HL-60/S4 (cell line): ENCODE measurements around the gene ATP9A.

Experiments used
- in situ Hi-C: fragments of 300-500 bp; cut with MboI; formaldehyde crosslinking; loops from 2 replicates; pipeline ENCODE4 v1.14.3; 2022; ENCODE audit warnings: low sequenced_read_pairs

Gene ATP9A

DNA sequence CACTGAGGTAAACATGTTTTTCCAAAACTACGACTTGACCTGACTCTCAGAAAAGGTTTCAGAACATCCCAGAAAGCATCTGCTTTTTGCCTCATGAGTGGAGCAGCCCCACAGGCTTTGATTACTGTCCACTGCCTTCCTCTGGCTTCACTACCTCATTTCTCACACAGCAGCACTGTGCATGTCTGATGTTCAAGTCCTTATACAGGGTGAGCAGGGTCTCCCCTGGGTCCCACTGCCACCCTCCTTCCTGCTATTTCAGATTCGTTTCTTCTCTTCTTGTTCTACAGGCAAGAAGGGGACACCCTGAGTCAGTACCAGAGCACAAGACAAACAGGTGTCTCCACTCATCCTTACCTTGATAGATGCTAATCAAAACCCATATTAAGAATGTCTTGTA lies 161.0 kb downstream of the ATP9A start:
- in situ Hi-C loops = no loop called here

DNA sequence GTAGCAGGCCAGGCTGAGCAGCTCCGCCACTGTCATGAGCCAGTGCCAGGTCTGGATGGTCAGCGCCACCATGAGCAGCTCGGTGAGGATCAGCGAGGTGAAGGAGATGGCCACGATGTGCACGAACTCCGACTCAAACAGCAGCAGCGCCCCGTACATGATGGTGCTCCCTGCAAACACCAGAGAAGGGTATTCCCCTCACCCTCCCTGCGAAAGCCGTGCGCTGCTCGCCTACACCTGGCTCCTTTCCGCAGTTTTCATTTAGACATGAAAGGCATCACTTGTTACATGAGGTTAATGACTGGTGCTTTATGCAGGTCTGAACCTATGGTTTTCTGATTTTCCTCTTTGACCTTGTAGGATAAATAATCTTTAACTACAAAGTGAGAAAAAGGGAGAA lies 163.3 kb downstream of the ATP9A start:
- in situ Hi-C loops = no loop called here

DNA sequence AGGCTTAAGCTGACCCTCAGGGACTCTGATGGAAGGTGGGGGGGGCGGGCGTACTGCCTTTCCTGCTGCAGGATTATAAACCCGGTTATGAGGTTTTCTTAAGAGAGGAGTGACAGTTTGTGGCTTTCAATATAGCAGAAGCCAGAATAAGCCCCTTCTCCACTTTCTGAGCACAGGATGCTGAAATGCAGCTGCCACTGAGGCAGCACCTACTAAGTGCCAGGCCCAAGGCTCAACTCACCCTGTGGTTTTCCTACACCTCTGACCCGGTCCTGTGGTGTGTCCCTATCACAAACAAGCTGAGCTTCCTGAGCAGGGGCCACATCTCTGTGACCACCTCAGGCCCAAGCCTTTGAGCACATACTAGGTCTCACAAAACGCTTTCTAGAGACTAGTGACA lies 166.1 kb downstream of the ATP9A start:
- in situ Hi-C loops = no loop called here

DNA sequence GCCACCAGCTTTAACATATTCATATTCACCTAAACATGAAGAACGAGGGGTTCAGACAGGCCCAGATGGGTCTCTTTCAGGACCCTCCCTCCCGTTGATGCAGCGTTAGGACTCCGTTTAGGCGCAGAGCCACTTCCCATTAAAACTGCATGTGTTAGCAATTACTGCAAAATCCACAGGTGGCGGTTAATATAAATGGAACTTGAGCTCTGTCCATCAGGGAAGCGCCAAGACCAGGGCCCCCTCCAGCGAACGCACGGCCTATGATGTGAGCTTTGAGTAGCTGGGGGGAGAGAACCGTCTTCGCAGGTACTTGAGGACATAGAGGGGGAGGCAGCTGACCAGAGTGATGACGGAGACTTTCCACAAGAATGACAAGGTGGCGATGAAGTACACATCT lies 167.2 kb downstream of the ATP9A start:
- in situ Hi-C loops = no loop called here

DNA sequence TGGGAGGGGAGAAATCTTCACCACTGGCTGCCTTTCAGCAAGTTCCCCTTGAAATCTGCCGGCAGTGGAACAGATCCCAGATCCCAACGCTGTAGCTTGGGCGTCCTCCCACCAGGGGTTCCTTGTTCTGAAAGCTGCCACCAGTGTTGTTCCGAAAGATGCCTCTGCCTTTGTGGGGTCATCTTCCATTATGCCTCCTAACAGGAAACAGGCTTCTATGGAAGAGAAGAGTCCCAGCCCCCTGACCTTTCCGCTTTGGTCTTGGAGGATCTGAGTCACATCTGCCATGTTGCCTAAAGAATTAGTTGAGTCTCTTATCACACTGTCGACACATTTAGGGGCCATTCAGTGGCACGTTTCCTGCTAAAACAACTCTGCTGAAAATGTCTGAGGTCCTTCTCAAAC lies 168.2 kb downstream of the ATP9A start:
- in situ Hi-C loops = no loop called here

DNA sequence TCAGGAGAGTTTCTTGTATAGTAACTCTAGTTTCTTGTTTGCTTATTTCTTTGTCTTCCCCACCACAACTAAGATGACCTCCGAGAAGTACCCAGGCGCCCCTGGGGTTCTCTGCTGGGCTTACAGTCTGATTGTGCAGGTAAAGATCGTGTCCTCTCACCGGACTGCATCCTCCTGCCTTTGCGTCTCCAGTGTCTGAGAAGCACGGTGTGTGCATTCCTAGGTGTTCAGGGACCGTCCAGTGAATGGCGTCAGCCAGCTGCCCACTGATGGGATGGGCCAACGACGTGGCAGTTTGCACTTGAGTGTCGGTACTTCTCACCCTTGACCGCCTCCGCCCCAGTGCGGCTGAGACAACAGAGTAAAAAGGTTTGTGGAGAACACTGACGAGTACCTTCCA lies 169.6 kb downstream of the ATP9A start:
- in situ Hi-C loops = loop anchor here (10.0 kb wide), 1 partner anchor 224 kb away; no protein-coding TSS in a partner anchor

DNA sequence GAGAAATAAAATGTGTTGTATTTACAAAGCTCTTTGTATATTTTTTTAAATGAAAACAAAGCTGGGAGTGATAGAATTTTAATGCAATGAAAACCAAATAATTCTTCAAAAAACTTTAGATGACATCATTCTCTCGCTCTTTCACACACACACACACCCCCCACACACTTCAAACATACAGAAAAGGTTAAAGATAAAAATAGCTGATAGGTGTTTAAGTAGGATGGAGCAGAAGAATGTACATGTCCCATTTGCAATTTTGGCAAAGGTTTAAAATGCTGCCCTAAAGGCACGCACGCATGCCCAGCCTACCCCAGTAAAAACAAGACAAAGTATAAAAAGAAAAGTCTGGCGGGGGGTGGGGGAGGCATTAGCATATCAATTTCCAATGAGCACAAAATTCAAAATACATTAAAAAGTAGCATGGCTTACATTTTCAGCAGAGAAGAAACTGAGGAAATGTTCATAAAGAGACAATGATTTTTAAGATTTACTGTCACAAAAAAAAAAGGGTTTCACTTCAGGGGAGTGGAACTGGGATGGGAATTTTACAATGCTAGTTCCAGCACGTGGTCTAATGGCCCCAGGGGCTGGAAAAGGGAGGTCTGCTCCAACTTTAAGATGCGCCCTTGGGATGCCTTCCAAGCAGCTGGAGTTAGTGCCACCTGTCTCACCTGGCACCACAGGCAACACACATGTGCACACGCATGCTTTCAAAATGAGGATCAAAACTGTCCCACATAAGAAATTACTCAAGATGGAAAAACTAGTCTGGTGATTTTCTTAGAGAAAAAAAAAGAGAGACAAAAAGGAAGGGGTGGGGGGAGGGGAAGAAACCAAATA lies 170.6 kb downstream of the ATP9A start:
- in situ Hi-C loops = loop anchor here (10.0 kb wide), 1 partner anchor 223 kb away; no protein-coding TSS in a partner anchor

DNA sequence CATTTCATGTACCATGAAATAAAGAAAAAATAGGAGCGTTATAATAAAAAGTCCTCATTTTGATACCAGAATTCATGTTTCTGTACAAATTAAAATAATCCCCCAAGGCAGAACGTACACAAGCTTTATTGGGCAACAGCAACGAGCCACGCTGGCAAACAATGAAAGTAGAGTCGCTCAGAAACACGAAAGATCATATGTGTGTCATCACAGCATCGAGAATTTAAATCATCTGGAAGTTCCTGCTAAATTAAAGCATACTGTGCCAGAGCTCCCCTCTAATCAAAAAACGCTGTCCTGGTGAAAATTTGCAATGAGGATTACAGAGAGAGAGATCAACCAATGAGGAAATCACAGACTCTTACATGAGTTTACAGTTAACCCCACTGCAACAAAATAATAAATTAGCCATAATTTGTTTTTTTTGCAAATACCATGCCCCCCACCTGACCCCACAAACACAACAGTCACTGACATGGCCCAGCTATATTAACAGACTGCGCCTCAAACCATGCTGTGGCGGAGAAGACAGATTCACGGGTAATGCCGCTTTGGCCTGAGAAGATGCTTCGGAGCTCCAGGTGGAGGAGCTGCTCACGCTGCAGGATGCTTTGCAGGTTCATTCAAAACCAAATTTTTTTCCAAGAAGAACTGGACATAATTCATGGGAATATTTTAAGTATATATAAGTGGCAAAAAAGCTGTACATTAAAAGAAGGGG lies 171.4 kb downstream of the ATP9A start:
- in situ Hi-C loops = loop anchor here (10.0 kb wide), 1 partner anchor 222 kb away; no protein-coding TSS in a partner anchor

DNA sequence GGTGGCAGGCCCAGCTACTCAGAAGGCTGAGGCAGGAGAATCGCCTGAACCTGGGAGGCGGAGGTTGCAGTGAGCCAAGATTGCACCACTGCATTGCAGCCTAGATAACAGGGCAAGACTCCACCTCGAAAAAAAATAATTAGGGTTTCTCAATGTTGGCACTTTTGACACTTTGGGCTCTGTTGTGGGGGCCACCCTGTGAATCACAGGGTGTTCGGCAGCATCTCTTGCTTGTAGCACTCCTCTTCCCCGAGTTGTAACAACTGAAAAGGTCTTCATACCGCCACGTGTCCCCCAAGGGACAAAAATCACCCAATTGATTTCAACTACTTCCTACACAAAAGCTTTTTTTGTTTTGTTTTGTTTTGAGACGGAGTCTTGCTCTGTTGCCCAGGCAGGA lies 172.4 kb downstream of the ATP9A start:
- in situ Hi-C loops = loop anchor here (10.0 kb wide), 1 partner anchor 221 kb away; no protein-coding TSS in a partner anchor

DNA sequence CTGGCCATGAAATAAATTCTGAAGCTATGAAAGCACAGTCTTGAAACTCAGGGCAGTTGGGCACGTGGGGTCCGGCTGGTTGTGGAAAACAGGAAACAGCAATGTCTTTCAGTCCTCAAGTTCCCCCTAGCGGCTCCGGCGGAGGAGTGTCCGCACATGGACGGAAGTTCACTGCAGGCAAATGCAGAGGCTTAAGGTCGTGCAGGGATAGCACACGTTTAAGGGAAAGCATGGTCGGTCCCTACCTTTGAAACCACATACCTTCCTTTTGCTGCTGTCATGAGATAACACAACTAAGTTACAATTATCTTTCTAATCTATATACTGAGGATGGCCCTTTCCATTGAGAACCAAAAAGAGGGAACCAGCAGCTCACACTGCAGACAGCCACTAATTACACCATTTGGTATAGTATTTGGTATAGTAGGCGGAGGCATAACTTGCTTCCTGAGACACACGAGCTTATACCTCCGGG lies 173.1 kb downstream of the ATP9A start:
- in situ Hi-C loops = loop anchor here (10.0 kb wide), 1 partner anchor 220 kb away; no protein-coding TSS in a partner anchor

DNA sequence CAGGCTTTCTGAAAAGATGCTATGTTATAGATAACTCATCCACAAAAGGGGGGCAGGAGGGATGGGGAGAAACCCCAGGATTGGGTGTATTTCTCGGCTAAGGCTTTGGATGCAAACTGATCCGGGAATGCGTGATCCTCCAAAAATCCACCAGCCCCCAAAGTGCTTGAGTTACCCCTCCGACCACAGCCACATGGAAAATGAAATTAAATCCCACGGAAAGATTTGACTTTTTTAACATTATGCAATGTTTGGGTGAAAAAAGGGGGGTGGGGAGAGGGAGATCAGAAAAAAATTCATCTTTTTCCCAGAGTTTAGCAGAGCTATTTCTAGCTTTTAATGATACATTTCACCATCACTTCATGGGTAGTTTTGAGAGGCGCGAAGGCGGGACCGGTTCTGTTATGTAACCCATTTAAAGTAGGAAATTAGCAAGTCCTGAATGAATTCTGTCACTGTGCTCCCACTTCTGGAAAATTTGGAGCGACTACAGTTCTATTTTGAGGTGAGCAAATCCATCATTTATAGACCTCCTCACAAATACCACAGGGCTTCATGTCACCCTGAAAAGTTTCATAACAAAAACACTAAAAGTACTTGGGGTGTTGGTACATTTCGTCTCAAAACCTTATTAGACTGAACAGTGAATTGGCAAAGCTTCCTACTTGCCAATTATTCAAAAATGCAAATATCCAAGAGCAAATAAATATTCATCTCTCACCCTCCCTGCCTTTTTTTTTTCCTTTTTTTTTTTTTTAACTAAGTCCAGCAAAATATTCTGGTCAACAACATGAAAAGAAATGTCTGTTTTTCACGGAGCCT lies 173.7 kb downstream of the ATP9A start:
- in situ Hi-C loops = loop anchor here (10.0 kb wide), 1 partner anchor 220 kb away; no protein-coding TSS in a partner anchor

DNA sequence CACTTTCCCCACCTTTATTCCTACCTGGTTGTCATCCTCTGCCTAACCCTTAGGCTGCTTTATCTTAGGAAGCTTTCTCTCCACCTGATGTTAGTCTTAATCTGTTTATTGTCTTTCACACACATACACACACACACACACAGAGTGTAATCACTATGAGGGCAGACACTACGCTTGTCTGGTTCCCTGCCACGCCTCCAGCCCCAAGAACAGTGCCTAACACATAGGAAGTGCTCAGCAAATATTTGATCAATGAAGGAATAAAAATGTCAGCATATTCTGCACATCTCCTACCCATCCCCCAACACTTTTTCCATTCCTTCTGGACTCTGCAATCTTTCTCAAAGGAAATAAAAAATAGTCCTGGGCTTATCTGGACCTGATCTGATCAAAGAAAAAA lies 174.6 kb downstream of the ATP9A start:
- in situ Hi-C loops = loop anchor here (10.0 kb wide), 1 partner anchor 219 kb away; no protein-coding TSS in a partner anchor

DNA sequence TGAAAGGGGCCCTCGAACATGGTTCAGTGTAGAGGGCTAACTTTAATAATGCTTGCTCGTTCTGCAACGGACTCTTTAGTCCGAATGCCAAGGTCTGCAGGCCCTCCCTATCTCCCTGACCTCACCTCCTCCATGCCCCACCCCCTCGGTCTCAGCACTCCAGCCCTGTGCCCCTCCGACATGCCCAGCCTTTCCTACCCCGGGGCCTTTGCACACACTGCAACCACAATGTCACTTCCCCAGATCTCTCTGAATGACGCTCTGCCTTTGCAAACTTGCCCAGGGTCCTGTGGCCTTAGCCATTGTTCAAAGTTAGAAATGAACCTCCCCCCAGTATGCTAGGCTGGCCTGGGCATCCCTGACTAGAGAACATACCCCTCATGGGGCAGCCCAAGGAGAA lies 175.6 kb downstream of the ATP9A start:
- in situ Hi-C loops = loop anchor here (10.0 kb wide), 1 partner anchor 218 kb away; no protein-coding TSS in a partner anchor

DNA sequence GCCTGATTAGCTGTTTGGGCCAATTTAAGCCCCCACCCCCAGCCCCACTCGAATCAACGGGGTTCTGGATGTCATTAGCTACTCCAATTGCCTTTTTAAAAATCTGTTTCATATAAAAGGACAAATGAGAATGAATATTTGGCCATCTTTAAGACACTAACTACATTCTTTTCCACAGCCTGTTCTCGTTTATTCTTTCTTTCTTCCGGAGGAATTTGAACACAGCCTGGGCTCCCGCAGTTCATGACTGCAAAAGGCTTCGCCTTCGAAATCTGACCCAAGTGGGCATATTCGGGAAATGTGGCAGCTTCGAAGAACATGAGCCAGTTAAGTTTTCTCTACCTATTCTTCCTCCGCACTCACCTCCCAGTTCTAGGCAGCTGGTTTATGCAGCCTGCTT lies 176.3 kb downstream of the ATP9A start:
- in situ Hi-C loops = loop anchor here (10.0 kb wide), 1 partner anchor 217 kb away; no protein-coding TSS in a partner anchor

DNA sequence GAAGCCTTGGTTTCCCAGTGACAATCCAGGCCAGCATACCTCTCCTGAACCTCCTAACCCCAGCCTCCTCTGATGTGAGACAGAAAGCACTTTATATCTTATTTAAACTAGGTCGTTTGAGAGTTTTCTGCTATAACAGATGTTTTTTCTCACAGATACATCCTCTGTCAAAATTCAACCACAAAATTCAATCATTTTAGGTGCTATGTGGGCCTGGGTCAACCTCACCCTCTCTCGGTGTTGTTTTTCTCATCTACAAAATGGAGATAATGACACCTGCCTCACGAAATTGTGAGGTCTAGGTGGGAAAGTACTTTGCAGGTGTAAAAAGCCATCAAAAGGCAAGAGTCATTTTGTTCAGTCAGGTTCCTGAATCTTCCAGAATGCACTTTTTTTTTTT lies 179.4 kb downstream of the ATP9A start:
- in situ Hi-C loops = no loop called here

DNA sequence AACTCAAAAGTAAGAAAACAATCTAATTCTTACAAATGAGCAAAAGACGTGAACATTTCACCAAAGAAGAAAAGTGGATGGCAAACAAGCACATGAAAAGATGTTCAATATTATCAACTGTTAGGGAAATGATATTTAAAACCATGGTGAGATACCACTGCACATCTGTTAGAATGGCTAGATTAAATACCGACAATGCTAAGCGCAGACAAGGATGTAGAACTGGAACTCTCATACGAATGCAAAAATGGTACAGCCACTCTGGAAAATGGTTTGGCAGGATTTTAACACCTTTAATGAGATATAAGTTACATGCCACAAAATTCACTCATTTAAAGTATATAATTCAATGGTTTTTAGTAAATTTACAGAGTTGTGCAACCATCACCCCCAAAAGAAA lies 181.0 kb downstream of the ATP9A start:
- in situ Hi-C loops = no loop called here

DNA sequence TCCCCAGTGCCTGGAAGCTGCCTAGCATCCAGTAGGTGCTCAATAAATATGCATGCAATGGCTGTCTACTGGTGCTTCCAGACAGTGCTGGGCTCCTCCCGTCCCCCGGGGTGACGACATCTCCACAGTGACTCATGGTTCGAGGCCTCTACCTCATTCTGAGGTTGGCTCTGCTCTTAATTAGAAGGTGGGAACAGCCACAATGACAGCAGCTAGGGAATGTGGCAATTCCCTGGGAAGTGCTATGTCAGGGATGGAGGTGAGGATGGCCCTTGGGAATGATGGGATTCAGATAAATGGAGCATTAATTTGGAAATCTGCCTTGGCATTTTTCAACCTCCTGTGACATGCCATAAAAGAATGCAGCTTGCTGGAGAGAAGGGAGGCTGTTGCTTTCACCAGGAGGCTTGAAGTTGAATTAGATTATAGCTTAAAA lies 182.2 kb downstream of the ATP9A start:
- in situ Hi-C loops = no loop called here

DNA sequence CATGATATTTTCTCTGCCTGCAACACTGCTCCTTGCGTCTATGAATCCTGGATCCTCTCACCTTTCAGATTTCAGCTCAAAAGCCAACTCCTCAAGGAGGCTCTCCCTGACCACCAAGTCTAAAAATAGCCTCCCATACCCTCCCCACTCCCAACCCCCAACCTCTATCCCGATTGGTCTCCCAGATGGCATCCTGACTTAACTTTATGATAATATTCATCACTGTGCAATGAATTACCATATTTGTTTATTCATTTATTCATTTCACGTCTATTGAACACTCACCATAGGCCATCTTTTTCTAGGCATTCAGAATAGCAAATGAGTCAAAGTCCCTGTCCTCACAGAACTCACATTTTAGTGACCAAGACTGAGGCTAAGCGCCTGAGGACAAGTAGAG lies 183.0 kb downstream of the ATP9A start:
- in situ Hi-C loops = no loop called here

DNA sequence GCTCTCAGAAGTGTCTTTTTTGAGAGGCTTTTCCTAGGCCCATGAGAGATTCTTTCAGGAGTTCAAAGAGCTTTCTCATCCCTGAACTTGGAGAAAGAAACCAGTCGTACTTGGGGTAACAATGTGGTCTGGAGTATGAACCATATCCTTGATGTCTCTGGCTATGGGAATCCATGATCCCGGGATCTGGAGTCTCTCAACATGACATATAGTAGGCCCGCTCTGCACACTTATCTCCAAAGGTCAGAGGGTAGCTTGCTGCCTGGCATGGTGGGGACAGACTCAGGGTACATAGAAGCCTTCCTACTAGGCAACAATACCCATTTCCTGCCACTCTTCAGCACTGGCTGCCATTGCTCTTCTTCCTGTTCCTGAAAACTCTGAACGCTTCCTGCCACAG lies 183.5 kb downstream of the ATP9A start:
- in situ Hi-C loops = no loop called here

DNA sequence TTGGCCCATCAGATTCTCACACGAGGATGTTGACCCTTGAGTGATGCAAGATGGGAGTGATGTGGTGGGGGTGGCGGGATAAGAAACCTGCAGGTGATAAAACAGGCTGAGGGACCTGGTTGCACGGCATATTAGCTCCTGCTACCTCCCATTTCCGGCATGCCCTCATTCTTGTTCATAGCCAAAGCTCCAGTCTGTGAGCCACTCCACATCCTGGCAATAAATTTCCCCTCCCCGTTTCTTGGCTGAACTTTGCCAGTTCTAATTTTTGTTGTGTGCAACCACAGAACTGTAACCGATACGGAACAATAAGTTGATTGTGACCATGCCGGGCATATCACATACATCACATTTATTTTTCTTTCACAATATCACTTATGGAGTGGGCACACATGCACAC lies 184.1 kb downstream of the ATP9A start:
- in situ Hi-C loops = no loop called here

DNA sequence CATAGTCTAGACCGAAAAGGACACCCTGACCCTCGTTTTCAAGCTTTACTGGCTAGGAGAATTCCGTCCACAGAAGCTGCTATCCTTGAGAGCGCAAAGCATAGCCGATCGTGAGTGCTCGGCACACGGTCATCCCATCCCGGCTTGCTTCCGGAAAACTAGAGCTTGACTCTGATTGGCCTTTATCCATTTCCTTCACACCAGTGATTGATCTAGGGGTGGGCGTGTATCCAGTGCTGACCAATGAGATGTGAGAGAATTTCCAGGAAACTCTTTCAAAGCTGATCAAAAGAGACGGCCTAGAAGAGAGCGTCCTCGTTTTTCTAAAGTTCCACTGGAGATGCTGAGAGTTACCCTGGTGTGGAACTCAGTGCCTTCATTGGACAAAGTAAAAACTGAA lies 184.7 kb downstream of the ATP9A start:
- in situ Hi-C loops = no loop called here
